Measurements from ENCODE around the gene MMP24OS. TPM values are rescaled to one million over a fixed set of nuclear protein-coding genes. Genes with fewer than 3 reads are reported as not detected.

MMP24OS gene
- total RNA-seq, 1 experiment from 2014 or later: 59.6 TPM

DNA sequence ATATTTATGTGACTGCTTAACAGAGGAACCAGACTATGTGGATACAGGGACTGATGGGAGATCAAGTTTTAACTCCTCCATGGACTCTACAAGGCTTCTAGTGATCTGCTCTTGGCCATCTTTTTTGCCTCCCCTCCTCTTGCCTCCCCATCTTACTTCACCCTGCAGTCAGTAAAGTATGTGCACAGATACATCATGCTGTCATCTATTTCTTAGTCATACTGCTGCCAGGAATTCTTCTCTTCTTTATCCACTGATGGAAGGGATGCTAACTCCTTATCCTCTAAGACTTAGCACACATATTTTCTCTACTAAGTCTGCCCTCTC is 41.9 kb upstream of the MMP24OS start:
- TF ChIP-seq, protein P1, sequence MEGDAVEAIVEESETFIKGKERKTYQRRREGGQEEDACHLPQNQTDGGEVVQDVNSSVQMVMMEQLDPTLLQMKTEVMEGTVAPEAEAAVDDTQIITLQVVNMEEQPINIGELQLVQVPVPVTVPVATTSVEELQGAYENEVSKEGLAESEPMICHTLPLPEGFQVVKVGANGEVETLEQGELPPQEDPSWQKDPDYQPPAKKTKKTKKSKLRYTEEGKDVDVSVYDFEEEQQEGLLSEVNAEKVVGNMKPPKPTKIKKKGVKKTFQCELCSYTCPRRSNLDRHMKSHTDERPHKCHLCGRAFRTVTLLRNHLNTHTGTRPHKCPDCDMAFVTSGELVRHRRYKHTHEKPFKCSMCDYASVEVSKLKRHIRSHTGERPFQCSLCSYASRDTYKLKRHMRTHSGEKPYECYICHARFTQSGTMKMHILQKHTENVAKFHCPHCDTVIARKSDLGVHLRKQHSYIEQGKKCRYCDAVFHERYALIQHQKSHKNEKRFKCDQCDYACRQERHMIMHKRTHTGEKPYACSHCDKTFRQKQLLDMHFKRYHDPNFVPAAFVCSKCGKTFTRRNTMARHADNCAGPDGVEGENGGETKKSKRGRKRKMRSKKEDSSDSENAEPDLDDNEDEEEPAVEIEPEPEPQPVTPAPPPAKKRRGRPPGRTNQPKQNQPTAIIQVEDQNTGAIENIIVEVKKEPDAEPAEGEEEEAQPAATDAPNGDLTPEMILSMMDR (IDR thresholded peaks at IDR 0.05 in 2 of 3, conservative IDR thresholded peaks at IDR 0.05 in 1 of 3; ENCODE audit: borderline replicate concordance in 1 of 3, insufficient read depth in 1 of 3, low read depth in 2 of 3, low read length in 2 of 3): no peak
- TF ChIP-seq YY1 (IDR thresholded peaks at IDR 0.05; ENCODE audit: extremely low read depth, insufficient replicate concordance, low read depth, low read length) (no peak), SP1 (IDR thresholded peaks at IDR 0.05; ENCODE audit: low read depth) (no peak)
- TF ChIP-seq, protein P2, sequence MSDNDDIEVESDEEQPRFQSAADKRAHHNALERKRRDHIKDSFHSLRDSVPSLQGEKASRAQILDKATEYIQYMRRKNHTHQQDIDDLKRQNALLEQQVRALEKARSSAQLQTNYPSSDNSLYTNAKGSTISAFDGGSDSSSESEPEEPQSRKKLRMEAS (IDR thresholded peaks at IDR 0.05): no peak
- Histone ChIP-seq H3K9me2 (ENCODE audit: insufficient read depth) (no peaks in the 10 kb centered on the region), H4K20me1 (ENCODE audit: insufficient read depth) (no peaks in the 10 kb centered on the region), H3K4me1 (ENCODE audit: control insufficient read depth in 1 of 2, insufficient read depth in 2 of 2, low read length in 2 of 2) (peaks cover 48 to 75% of the 10 kb centered on the region in 2 experiments), H3K36me3 (ENCODE audit: control insufficient read depth in 1 of 2, insufficient read depth in 2 of 2, low read length in 2 of 2) (no peaks in the 10 kb centered on the region), H3K9me3 (ENCODE audit: control insufficient read depth in 1 of 2, insufficient read depth in 1 of 2, low read depth in 1 of 2, low read length in 2 of 2) (no peaks in the 10 kb centered on the region), H2AFZ (ENCODE audit: low read depth, low read length, poor library complexity, severe bottlenecking) (no peak overlapping the region), H3K27ac (ENCODE audit: low read depth, low read length) (peak overlapping the region; percentile 69), H3K4me2 (ENCODE audit: low read length) (peak overlapping the region; percentile 63), H3K9ac (ENCODE audit: low read length) (peak overlapping the region; percentile 55), H3K4me3 (replicated peaks in 1 of 2; ENCODE audit: low read depth in 1 of 2, low read length in 2 of 2) (no peak overlapping the region; a peak in 1 of 4 replicates), H3K27me3 (ENCODE audit: insufficient read depth, low read length) (no peaks in the 10 kb centered on the region), H3K79me2 (ENCODE audit: insufficient read depth, low read length) (no peaks in the 10 kb centered on the region)
- no peak; the same call in 1 of the 2 replicates for ATAC-seq
- POLR2A ChIA-PET: interaction anchor here (1.2 to 1.9 kb wide), 3 partner anchors 11 to 14 kb away, joined by 5 to 11 read pairs (median 5); no protein-coding TSS in a partner anchor
- RAD21 ChIA-PET (ENCODE audit: low non-redundant PET in 1 of 2, low total read pairs in 2 of 2, uncharacterized antibody in 2 of 2, unreplicated experiment in 2 of 2): no interaction called here
- TSS peak; percentile 39 for BruUV-seq (replicated peaks)
- intact Hi-C loops (cut with micrococcal nuclease): no loop called here
- DNase-seq (ENCODE audit: low read depth, low spot score): no peak
- CTCF ChIA-PET: interaction anchor here (1.4 to 2.9 kb wide), 3 partner anchors 9 to 14 kb away, joined by 3 to 24 read pairs (median 22); no protein-coding TSS in a partner anchor

DNA sequence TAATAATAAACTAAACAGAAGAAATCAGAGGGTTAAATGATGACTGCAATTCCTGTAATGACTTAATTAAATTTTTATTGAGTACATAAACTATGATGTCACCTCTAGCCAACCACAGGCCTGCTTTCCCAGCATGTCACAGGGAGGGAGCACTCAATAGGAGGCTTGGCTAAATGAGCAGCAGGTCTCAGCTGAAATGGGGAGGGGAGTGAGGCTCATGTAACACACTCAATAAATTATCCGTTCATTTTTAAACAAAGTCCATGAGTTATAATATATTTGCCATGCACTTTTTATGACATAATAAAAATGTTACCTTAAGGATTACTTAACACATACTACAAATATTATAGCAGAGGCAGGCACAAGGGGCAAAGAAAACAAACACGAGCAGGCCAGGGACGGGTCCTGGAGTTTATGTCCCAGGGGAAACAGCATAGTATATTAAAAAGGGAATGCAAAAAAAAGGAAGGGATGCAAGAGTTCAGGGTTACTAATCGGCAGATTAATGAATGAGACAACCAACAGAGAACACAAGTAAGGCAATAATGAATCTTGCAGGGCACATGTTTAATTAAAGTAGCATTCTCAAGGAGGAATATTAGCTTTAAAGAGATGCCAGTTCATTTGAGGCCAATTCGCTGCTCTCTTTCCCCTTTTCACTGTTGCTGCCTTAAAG is 41.4 kb upstream of the MMP24OS start:
- H3K4me2 ChIP-seq (ENCODE audit: low read length): peak overlapping the region; percentile 63
- H3K9ac ChIP-seq (ENCODE audit: low read length): peak overlapping the region; percentile 55
- H4K20me1 ChIP-seq (ENCODE audit: insufficient read depth): no peaks in the 10 kb centered on the region
- no peaks in the 10 kb centered on the region for H3K9me3 ChIP-seq (ENCODE audit: control insufficient read depth in 1 of 2, insufficient read depth in 1 of 2, low read depth in 1 of 2, low read length in 2 of 2)
- no TSS peak for BruUV-seq (replicated peaks)
- H2AFZ ChIP-seq (ENCODE audit: low read depth, low read length, poor library complexity, severe bottlenecking): no peak overlapping the region
- H3K36me3 ChIP-seq (ENCODE audit: control insufficient read depth in 1 of 2, insufficient read depth in 2 of 2, low read length in 2 of 2): no peaks in the 10 kb centered on the region
- no peaks in the 10 kb centered on the region for H3K79me2 ChIP-seq (ENCODE audit: insufficient read depth, low read length)
- H3K4me1 ChIP-seq (ENCODE audit: control insufficient read depth in 1 of 2, insufficient read depth in 2 of 2, low read length in 2 of 2): peaks cover 53 to 80% of the 10 kb centered on the region in 2 experiments
- peak; percentile 34; the same call in 1 of the 2 replicates for ATAC-seq
- intact Hi-C loops (cut with micrococcal nuclease): no loop called here
- ChIA-PET CTCF (interaction anchor here (2.9 to 3.0 kb wide), 2 partner anchors 10 to 14 kb away, joined by 24 to 41 read pairs; no protein-coding TSS in a partner anchor), POLR2A (interaction anchor here (0.7 to 1.9 kb wide), 6 partner anchors 10 to 135 kb away, joined by 3 to 19 read pairs (median 4); partner anchors contain the start of gene MMP24OS), RAD21 (ENCODE audit: low non-redundant PET in 1 of 2, low total read pairs in 2 of 2, uncharacterized antibody in 2 of 2, unreplicated experiment in 2 of 2) (interaction anchor here in 1 of 2 experiments (1.2 kb wide), 1 partner anchor 13 kb away, joined by 4 read pairs; no protein-coding TSS in a partner anchor)
- no peak for DNase-seq (ENCODE audit: low read depth, low spot score)
- H3K27ac ChIP-seq (ENCODE audit: low read depth, low read length): peak overlapping the region; percentile 69
- H3K9me2 ChIP-seq (ENCODE audit: insufficient read depth): no peaks in the 10 kb centered on the region
- no peaks in the 10 kb centered on the region for H3K27me3 ChIP-seq (ENCODE audit: insufficient read depth, low read length)
- H3K4me3 ChIP-seq (replicated peaks in 1 of 2; ENCODE audit: low read depth in 1 of 2, low read length in 2 of 2): peak overlapping the region in 1 of 2 experiments; percentile 8; a peak in 1 of 4 replicates
- TF ChIP-seq TCF7L2 (IDR thresholded peaks at IDR 0.05; ENCODE audit: borderline replicate concordance, extremely low read depth, insufficient read depth, insufficient read length) (no peak), EZH2 (IDR thresholded peaks at IDR 0.05) (no peak), POLR2A (IDR thresholded peaks at IDR 0.05; ENCODE audit: borderline replicate concordance, extremely low read depth, insufficient read depth, insufficient read length) (no peak), EZH2phosphoT487 (IDR thresholded peaks at IDR 0.05; ENCODE audit: borderline replicate concordance) (no peak)
- TF ChIP-seq, protein P3, sequence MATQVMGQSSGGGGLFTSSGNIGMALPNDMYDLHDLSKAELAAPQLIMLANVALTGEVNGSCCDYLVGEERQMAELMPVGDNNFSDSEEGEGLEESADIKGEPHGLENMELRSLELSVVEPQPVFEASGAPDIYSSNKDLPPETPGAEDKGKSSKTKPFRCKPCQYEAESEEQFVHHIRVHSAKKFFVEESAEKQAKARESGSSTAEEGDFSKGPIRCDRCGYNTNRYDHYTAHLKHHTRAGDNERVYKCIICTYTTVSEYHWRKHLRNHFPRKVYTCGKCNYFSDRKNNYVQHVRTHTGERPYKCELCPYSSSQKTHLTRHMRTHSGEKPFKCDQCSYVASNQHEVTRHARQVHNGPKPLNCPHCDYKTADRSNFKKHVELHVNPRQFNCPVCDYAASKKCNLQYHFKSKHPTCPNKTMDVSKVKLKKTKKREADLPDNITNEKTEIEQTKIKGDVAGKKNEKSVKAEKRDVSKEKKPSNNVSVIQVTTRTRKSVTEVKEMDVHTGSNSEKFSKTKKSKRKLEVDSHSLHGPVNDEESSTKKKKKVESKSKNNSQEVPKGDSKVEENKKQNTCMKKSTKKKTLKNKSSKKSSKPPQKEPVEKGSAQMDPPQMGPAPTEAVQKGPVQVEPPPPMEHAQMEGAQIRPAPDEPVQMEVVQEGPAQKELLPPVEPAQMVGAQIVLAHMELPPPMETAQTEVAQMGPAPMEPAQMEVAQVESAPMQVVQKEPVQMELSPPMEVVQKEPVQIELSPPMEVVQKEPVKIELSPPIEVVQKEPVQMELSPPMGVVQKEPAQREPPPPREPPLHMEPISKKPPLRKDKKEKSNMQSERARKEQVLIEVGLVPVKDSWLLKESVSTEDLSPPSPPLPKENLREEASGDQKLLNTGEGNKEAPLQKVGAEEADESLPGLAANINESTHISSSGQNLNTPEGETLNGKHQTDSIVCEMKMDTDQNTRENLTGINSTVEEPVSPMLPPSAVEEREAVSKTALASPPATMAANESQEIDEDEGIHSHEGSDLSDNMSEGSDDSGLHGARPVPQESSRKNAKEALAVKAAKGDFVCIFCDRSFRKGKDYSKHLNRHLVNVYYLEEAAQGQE (IDR thresholded peaks at IDR 0.05; ENCODE audit: low read depth): no peak

Measured in HCT116 (cell line).